ENCODE measurements around the gene ITLN2. TPM values are rescaled to one million over a fixed set of nuclear protein-coding genes. Genes with fewer than 3 reads are reported as not detected.

ITLN2 gene
- total and polyA plus RNA-seq, 2 of the 8 experiments (the other 6 are each of a cell fraction or from before 2014, with no cell fraction given), result 4.7 to 6.3 TPM

- Histone ChIP-seq H3K4me1 (replicated peaks in 1 of 4; ENCODE audit: control insufficient read depth in 3 of 4, insufficient read depth in 4 of 4, low read length in 3 of 4) (peaks cover 4 to 13% (median 11%) of the 10 kb centered on the region in 4 experiments; a peak in 6 of 7 replicates), H2BK15ac (ENCODE audit: low read length) (no peak overlapping the region), H2AFZ (ENCODE audit: low read length) (no peak overlapping the region), H2BK5ac (ENCODE audit: low read depth, low read length) (no peak overlapping the region), H3K23me2 (ENCODE audit: low read depth, low read length) (no peaks in the 10 kb centered on the region), H4K20me1 (replicated peaks in 1 of 2; ENCODE audit: control insufficient read depth in 1 of 2, insufficient read depth in 2 of 2, low read length in 2 of 2) (no peaks in the 10 kb centered on the region), H2BK20ac (ENCODE audit: low read length) (no peak overlapping the region), H3K9ac (replicated peaks in 1 of 4; ENCODE audit: extremely low read depth in 1 of 4, low read depth in 3 of 4, low read length in 3 of 4) (no peak overlapping the region), H3K4me2 (ENCODE audit: insufficient read depth in 1 of 2, low read depth in 2 of 2, low read length in 2 of 2) (no peak overlapping the region), H3K14ac (ENCODE audit: insufficient read length) (no peak overlapping the region), H3K79me1 (ENCODE audit: low read depth, low read length) (no peaks in the 10 kb centered on the region), H4K5ac (ENCODE audit: insufficient read length, low read depth, low read length) (no peak overlapping the region), H4K8ac (ENCODE audit: extremely low read depth, insufficient read depth, low read length) (no peak overlapping the region), H2BK12ac (ENCODE audit: low read depth, low read length) (no peak overlapping the region), H3K56ac (replicated peaks; ENCODE audit: insufficient read length, low read depth, low read length) (no peak overlapping the region), H3K36me3 (ENCODE audit: control insufficient read depth in 2 of 4, insufficient read depth in 4 of 4, low read length in 3 of 4) (no peaks in the 10 kb centered on the region), H3K18ac (ENCODE audit: extremely low read depth, low read length) (no peak overlapping the region), H3K4me3 (ENCODE audit: extremely low read depth in 1 of 4, insufficient read depth in 2 of 4, low read depth in 3 of 4, low read length in 4 of 4) (no peak overlapping the region), H2BK120ac (replicated peaks; ENCODE audit: low read depth, low read length) (no peak overlapping the region), H3K4ac (replicated peaks; ENCODE audit: insufficient read length, low read depth, low read length) (no peak overlapping the region), H3K27ac (ENCODE audit: low read depth, low read length) (no peak overlapping the region), H4K91ac (replicated peaks; ENCODE audit: insufficient read length, low read length) (no peak overlapping the region), H3K79me2 (ENCODE audit: control insufficient read depth in 1 of 2, insufficient read depth in 2 of 2, low read length in 2 of 2) (no peaks in the 10 kb centered on the region), H2AK5ac (ENCODE audit: low read depth, low read length) (no peak overlapping the region), H3K23ac (ENCODE audit: insufficient read length) (no peak overlapping the region), H3K9me3 (ENCODE audit: insufficient read depth in 2 of 2, low read depth in 1 of 2, low read length in 1 of 2) (no peaks in the 10 kb centered on the region), H3K27me3 (replicated peaks in 1 of 4; ENCODE audit: control insufficient read depth in 3 of 4, extremely low read depth in 1 of 4, insufficient read depth in 3 of 4, low read length in 3 of 4) (no peaks in the 10 kb centered on the region)
- CTCF ChIA-PET (ENCODE audit: partially characterized antibody), result interaction anchor here (0.5 to 7.9 kb wide), 8 partner anchors 14 to 1504 kb away, joined by 3 to 63 read pairs (median 4); partner anchors contain the start of gene ITLN2
- 95% methylated on average over 4 of the region's 4 CpGs; no CpG with 5 or more reads in 1 of the 2 experiments for WGBS, 2 experiments (ENCODE audit: extremely low coverage in 1 of 2, insufficient coverage in 1 of 2, insufficient read length in 1 of 2, insufficient replicate concordance in 2 of 2, low coverage in 1 of 2, low lambda C conversion rate in 2 of 2, missing lambda C conversion rate in 1 of 2)
- POLR2A ChIA-PET (ENCODE audit: partially characterized antibody), result interaction anchor here (0.9 to 1.6 kb wide), 2 partner anchors 15 to 66 kb away, joined by 3 read pairs; partner anchors contain the start of gene TSTD1
- TF ChIP-seq POU5F1 (IDR thresholded peaks at IDR 0.05; ENCODE audit: low read depth, low read length), result no peak
- no peak for TF ChIP-seq KDM5A (IDR thresholded peaks at IDR 0.05; ENCODE audit: low read length)
- no peak for TF ChIP-seq SP2 (IDR thresholded peaks at IDR 0.05; ENCODE audit: low read length)
- no peak for TF ChIP-seq SRF (IDR thresholded peaks at IDR 0.05; ENCODE audit: low read depth, low read length)
- no peak for TF ChIP-seq KDM4A (IDR thresholded peaks at IDR 0.05; ENCODE audit: low read depth, low read length, severe bottlenecking)
- TF ChIP-seq SUZ12 (IDR thresholded peaks at IDR 0.05; ENCODE audit: low read length), result no peak
- no peak for TF ChIP-seq SAP30 (IDR thresholded peaks at IDR 0.05; ENCODE audit: insufficient read depth, insufficient replicate concordance, low read length)
- TF ChIP-seq CTBP2 (IDR thresholded peaks at IDR 0.05; ENCODE audit: borderline replicate concordance, insufficient read depth, insufficient read length, low read length), result no peak
- TF ChIP-seq E2F6 (IDR thresholded peaks at IDR 0.05), result no peak
- no peak for TF ChIP-seq CREB1 (IDR thresholded peaks at IDR 0.05)
- FAIRE-seq, result no peak
- DNase-seq (ENCODE audit: low read depth in 1 of 2, low spot score in 2 of 2), result no peak
Measured at GRCh38 chr1:160973491-160973890, 18.9 kb upstream of the ITLN2 start.

All from H1 (cell line).